NCI-H2196 (cell line): Measurements from ENCODE around the gene CCDC61.
A peak's percentile ranks its signal among the peaks of the same experiment; 100 is the strongest.

Experiments
- DNase-seq: peaks from one replicate; lab custom pipeline; 2025; ENCODE audit not compliant: unreplicated experiment; lab: John Stamatoyannopoulos, UW

Gene CCDC61

GRCh38 chr19:46015687-46016425 is 20.6 kb downstream of the CCDC61 start:
- DNase-seq: peak; percentile 26

- DNase-seq: peak; percentile 84
Measured at GRCh38 chr19:46016426-46017094, 21.3 kb downstream of the CCDC61 start.

GRCh38 chr19:46017095-46017429 is 21.8 kb downstream of the CCDC61 start:
- no peak for DNase-seq

GRCh38 chr19:46017874-46018675 is 22.8 kb downstream of the CCDC61 start:
- no peak for DNase-seq

- DNase-seq: no peak
Measured at GRCh38 chr19:46018729-46019251, 23.5 kb downstream of the CCDC61 start.

GRCh38 chr19:46019270-46019669 is 24.0 kb downstream of the CCDC61 start:
- no peak for DNase-seq

- DNase-seq: no peak
Measured at GRCh38 chr19:46020819-46021125, 25.5 kb downstream of the CCDC61 start.

GRCh38 chr19:46021531-46022041 is 26.3 kb downstream of the CCDC61 start:
- DNase-seq: peak; percentile 18

- no peak for DNase-seq
Measured at GRCh38 chr19:46022061-46022430, 26.8 kb downstream of the CCDC61 start.

GRCh38 chr19:46022431-46023310 is 27.4 kb downstream of the CCDC61 start, which contains the start of gene PGLYRP1:
Gene PGLYRP1, minus strand, starts transcription at chr19:46023053. Its CDS starts 32 bp downstream, at chr19:46023021.
- DNase-seq: no peak

GRCh38 chr19:46023311-46023779 is 28.1 kb downstream of the CCDC61 start:
- no peak for DNase-seq

- no peak for DNase-seq
Measured at GRCh38 chr19:46025835-46026234, 30.6 kb downstream of the CCDC61 start.

GRCh38 chr19:46030812-46031550 is 35.7 kb downstream of the CCDC61 start:
- no peak for DNase-seq

- DNase-seq: no peak
Measured at GRCh38 chr19:46031781-46032596, 36.7 kb downstream of the CCDC61 start.

GRCh38 chr19:46032597-46033025 is 37.3 kb downstream of the CCDC61 start:
- no peak for DNase-seq

GRCh38 chr19:46033401-46033800 is 38.1 kb downstream of the CCDC61 start:
- no peak for DNase-seq

GRCh38 chr19:46035546-46035945 is 40.3 kb downstream of the CCDC61 start:
- no peak for DNase-seq

- no peak for DNase-seq
Measured at GRCh38 chr19:46035986-46036743, 40.9 kb downstream of the CCDC61 start.
